ENCODE measurements around the gene ARHGAP31.

DNA sequence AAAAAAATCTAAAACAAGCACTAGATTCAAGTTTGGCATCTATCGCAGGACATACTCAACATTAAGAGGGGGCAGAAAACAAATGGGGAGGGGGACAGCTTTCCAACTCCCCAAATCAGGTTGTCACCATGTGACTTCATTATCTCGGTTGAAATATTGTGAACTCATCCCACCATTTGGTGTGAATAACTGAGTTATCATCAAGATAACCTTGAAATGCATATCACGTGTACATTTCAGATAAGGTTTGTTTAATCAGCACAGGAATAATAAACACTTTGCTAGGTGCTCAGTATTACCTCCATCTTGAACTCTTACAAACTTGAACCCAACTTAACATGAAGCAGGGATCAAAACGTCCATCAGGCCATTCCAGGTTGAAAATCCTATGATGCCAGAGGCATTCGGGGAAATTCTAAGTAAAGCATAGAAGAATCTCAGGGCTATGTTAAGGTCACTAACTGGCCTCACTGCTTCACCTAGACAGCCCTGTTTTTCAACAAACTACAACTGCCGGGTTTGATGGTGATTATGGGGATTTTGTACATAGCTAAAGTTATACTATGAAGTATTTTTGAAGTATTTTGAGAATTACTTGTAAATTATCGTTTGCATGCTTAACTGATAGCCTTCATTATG is 3.0 kb upstream of the ARHGAP31 start:
- TF ChIP-seq CTCF (IDR thresholded peaks at IDR 0.05; ENCODE audit: low read depth, low read length, missing input control) (no peak), YY1 (IDR thresholded peaks at IDR 0.05) (no peak), RXRA (IDR thresholded peaks at IDR 0.05) (no peak), EGR1 (IDR thresholded peaks at IDR 0.05; ENCODE audit: low read depth in 2 of 2) (no peak), REST (IDR thresholded peaks at IDR 0.05) (no peak), TAF1 (conservative IDR thresholded peaks at IDR 0.05) (no peak), SP1 (IDR thresholded peaks at IDR 0.05) (no peak), ZBTB33 (IDR thresholded peaks at IDR 0.05) (no peak)
